Aorta (tissue), 5 donors: ENCODE measurements around the gene ANXA4. TPM values are rescaled to one million over a fixed set of nuclear protein-coding genes. Genes with fewer than 3 reads are reported as not detected.
"Not testable (repeated sequence)": the region's sequence is repeated elsewhere in the genome, so short reads cannot be mapped to it uniquely, and the experiment has no call there.

Experiments used
- ATAC-seq: fragments of 200-7000 bp; cut with Tn5 transposase; one replicate; pipeline ENCODE4 v1.9.1; 2022; ENCODE audit warnings: moderate library complexity; ENCODE audit not compliant: low FRiP score
- DNase-seq, 2 donors: peaks; one replicate each; pipeline ENCODE4 v3.0.0-alpha.2; 2020
- H3K27ac ChIP-seq, 2 donors: one replicate each; pipeline ENCODE4 v1.5.1; 2013; ENCODE audit warnings: low read length in 2 of 2, mild to moderate bottlenecking in 2 of 2, moderate library complexity in 2 of 2, control low read depth in 1 of 2, inconsistent platforms in 1 of 2, low read depth in 1 of 2
- H3K27me3 ChIP-seq, 2 donors: one replicate each; pipeline ENCODE4 v1.6.1; 2013; ENCODE audit warnings: control low read depth in 1 of 2, low read length in 1 of 2, mild to moderate bottlenecking in 1 of 2, moderate library complexity in 1 of 2; ENCODE audit not compliant: insufficient read depth in 2 of 2, control insufficient read depth in 1 of 2
- H3K36me3 ChIP-seq, 2 donors: one replicate each; pipeline ENCODE4 v1.6.1; 2013; ENCODE audit warnings: control low read depth in 1 of 2, low read length in 1 of 2, mild to moderate bottlenecking in 1 of 2; ENCODE audit not compliant: insufficient read depth in 2 of 2, control insufficient read depth in 1 of 2
- H3K4me1 ChIP-seq, 2 donors: one replicate each; pipeline ENCODE4 v1.6.1; 2013; ENCODE audit warnings: low read length in 2 of 2, control low read depth in 1 of 2, mild to moderate bottlenecking in 1 of 2, moderate library complexity in 1 of 2; ENCODE audit not compliant: insufficient read depth in 2 of 2, control insufficient read depth in 1 of 2
- H3K4me3 ChIP-seq, 2 donors: one replicate each; pipeline ENCODE4 v1.5.1; 2013; ENCODE audit warnings: low read length in 2 of 2, control low read depth in 1 of 2, mild to moderate bottlenecking in 1 of 2
- H3K9me3 ChIP-seq: one replicate; pipeline ENCODE4 v1.6.1; 2013; ENCODE audit warnings: mild to moderate bottlenecking, low read length; ENCODE audit not compliant: control insufficient read depth
- WGBS, 2 donors: extraction: QIAGEN DNeasy Blood & Tissue Kit; methylation state at CpG; one replicate each; pipeline ENCODE4 v1.1.7; 2013; 5-methylcytosine and 5-hydroxymethylcytosine counted together
- intact Hi-C, 2 donors: fragments of 100-400 bp; cut with DNase I; formaldehyde crosslinking; loops; one replicate each; pipeline versions ENCODE4 v1.14.2 to v1.15.0; 2022
- polyA plus RNA-seq, 2 donors: library from polyadenylated mRNA; stranded (reverse); fragments of 200-250 nt; gene quantifications; one replicate each; pipeline ENCODE4 v1.2.3, GENCODE V29; 2013
- total RNA-seq, 2 donors: library from RNA; stranded (reverse); fragmentation: NEBNext Ultra II Directional; extraction: Animal tissue kit (Norgen Biotek cat#: 25700); gene quantifications; one replicate each; pipeline ENCODE4 v1.2.1, GENCODE V29; 2021
- donor health status: healthy with polysubstance abuse.
- donor health status: Bipolar disorder and iron deficiency.
- donor health status: DM: no; HTN: no; CAD: no.
- donor health status: DM: no; HTN: no; CAD: no.
- donor health status: DM: yes; HTN: yes; CAD: no.

ANXA4 gene
- total and polyA plus RNA-seq, 4 donors, result 73.0 to 120 (median 92.2) TPM

DNA sequence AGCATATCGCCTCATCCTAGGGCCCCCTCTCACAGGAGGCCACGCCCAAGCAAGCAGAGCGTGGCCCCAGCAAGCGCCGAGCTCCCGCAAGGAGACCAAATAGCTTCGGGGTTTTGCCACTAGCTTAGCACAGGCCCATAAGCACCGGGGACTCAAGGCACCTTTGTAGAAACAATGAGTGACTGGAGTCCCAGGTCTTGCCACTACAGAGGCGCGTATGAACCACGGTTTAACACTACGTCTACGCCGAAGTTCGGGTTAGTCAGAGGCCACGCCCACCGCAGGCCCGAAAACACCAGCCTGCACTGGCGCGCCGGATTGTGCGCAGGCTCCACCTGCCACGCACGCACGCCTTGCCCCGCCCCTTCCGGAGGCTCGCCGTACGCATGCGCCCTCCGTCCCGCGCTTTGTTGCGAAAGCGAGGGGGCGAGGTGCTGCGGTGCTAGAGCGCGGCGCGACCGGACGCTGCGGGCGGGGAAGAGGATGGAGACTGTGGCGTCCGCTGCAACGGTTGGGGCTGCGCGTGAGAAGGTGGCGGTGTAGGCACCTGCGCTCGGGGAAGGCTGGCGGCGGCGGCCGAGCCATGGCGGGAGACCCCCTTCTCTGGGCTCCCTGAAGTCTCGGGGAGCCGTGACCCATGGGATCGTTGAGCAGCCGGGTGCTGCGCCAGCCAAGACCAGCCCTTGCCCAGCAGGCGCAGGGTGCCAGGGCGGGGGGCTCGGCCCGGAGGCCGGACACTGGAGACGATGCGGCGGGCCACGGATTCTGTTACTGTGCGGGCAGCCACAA lies 87.5 kb downstream of the ANXA4 start, which contains the start of gene GMCL1:
Gene GMCL1, plus strand, starts transcription at position 405 of the 789 bp plus-strand sequence. Its CDS starts 233 bp downstream, at position 638.
- H3K27ac ChIP-seq, result peak within 1 kb of the TSS; percentile 62 to 97
- 0% methylated on average over 67 to 74 of the region's 74 CpGs for WGBS, 2 donors
- H3K36me3 ChIP-seq, result no peaks in the 10 kb centered on the region
- H3K27me3 ChIP-seq, result no peaks in the 10 kb centered on the region
- no peaks in the 10 kb centered on the region for H3K9me3 ChIP-seq
- H3K4me1 ChIP-seq, result no peaks in the 10 kb centered on the region
- H3K4me3 ChIP-seq, result peak within 1 kb of the TSS; percentile 68 to 92
- intact Hi-C loops, result loop anchor here (5.0 to 10.0 kb wide), 2 partner anchors 87 to 245 kb away; partner anchors contain the start of gene ANXA4 (in 1 of the 2)
- DNase-seq, result peak; percentile 98 to 100
- peak; percentile 99 for ATAC-seq

DNA sequence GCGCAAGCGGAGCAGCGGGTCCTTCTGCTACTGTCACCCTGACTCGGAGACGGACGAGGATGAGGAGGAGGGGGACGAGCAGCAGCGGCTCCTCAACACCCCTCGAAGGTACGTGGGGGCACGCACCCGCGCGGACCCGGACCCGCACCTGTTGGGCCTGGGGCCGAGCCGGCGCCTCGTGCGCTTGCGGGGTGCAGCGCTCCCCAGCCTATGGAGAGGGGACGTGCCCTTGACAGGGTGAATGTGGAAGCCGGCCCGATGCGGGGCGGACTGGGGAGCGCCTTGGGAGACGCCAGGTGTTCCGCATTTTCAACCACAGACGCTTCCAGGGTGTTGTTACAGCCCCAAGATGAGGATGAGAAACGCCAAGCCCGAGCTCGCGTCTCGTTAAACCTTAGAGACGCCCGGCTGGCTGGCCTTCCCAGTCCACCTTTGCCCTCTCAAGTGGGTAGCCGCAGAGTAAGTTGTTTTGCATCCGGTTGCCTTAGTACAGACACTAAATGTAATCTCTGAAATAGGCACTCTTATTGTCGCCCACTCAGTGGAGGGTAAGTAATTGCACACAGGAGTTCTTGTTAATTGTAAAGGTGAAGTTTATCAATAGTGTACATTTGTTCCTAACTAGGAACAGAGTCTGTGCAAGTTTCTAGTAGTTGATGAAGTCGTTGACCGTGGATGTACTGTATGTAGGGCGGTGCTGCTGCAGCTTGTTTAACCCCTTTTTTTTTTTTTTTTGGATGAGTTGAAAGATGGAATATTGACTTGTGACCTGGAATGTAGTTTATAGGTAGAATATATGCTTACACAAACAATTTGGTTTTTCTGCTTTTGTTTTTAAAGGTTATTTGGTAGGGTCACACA lies 88.3 kb downstream of the ANXA4 start:
- Histone ChIP-seq H3K4me1 (no peaks in the 10 kb centered on the region), H3K4me3 (peak overlapping the region; percentile 68 to 92), H3K27me3 (no peaks in the 10 kb centered on the region), H3K27ac (no peak overlapping the region), H3K36me3 (no peaks in the 10 kb centered on the region), H3K9me3 (no peaks in the 10 kb centered on the region)
- ATAC-seq (peak; percentile 44), DNase-seq (peak; percentile 59 to 80)
- intact Hi-C loops, result no loop called here
- WGBS, 2 donors, result 1% methylated on average over 45 of the region's 45 CpGs

DNA sequence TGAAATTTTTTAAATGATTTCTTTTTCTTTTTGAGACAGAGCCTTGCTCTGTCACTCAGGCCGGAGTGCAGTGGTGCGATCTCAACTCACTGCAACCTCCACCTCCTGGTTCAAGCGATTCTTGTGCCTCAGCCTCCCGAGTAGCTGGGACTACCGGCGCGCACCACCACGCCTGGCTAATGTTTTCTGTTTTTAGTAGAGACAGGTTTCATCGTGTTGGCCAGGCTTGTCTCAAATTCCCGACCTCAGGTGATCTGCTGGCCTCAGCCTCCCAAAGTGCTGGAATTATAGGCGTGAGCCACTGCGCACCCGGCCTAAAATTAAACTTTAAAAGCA lies 88.9 kb downstream of the ANXA4 start:
- H3K4me3 ChIP-seq, result peak overlapping the region; percentile 68 to 92
- H3K27ac ChIP-seq, ATAC-seq, H3K4me1 ChIP-seq, H3K9me3 ChIP-seq, H3K36me3 ChIP-seq, intact Hi-C loops, DNase-seq, H3K27me3 ChIP-seq: not testable (repeated sequence)
- WGBS, 2 donors, result 80 to 83% methylated on average over 13 of the region's 13 CpGs

DNA sequence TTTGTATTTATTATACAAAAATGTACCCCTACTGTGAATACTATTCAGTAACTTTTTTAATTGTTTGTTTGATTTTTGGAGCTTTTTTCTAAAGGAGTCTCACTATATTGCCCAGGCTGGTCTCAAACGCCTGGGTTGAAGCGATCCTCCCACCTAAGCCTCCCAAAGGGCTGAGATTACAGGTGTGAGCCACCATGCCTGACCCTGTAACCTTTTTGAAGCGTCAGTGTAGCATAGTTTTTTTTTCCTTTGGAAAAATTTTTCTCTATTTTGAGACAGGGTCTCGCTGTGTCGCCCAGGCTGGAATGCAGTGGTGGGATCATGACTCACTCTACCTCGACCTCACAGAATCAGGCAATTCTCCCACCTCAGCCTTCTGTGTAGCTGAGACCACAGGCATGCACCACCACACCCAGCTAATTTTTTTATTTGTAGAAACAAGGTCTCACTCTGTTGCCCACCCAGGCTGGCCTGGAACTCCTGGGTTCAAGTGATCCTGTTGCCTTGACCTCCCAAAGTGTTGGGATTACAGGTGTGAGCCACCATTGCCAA lies 89.5 kb downstream of the ANXA4 start:
- no peaks in the 10 kb centered on the region for H3K9me3 ChIP-seq
- no peaks in the 10 kb centered on the region for H3K36me3 ChIP-seq
- H3K4me3 ChIP-seq, result no peak overlapping the region
- intact Hi-C loops, result no loop called here
- no peak overlapping the region for H3K27ac ChIP-seq
- no peaks in the 10 kb centered on the region for H3K27me3 ChIP-seq
- no peaks in the 10 kb centered on the region for H3K4me1 ChIP-seq
- WGBS, 2 donors, result 89 to 91% methylated on average over 6 of the region's 6 CpGs
- ATAC-seq, result no peak
- no peak for DNase-seq

DNA sequence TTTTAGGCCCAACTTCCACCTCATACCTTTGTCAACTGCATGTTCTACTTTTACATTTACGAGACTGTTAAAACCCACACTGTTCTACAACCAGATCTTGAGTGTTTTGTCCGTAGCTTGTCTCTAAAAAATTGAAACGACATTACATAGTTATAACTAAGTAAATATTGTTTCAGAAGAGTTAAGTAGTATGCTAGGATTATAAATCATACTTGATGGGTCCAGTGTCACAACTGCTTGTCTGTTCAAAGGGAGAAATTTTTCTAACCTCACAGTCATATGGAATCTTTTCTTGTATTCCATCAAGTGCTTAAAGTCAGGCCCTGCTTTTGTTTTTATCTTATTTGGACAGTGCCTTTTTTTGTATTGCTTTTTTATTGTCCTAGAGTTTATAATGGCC lies 91.8 kb downstream of the ANXA4 start:
- WGBS, 2 donors, result 81 to 88% methylated on average over 3 of the region's 3 CpGs
- ATAC-seq (no peak), DNase-seq (no peak)
- no peak overlapping the region for H3K27ac ChIP-seq
- H3K36me3 ChIP-seq, result no peaks in the 10 kb centered on the region
- no peaks in the 10 kb centered on the region for H3K9me3 ChIP-seq
- H3K4me1 ChIP-seq, result no peaks in the 10 kb centered on the region
- intact Hi-C loops, result no loop called here
- H3K27me3 ChIP-seq, result no peaks in the 10 kb centered on the region
- no peak overlapping the region for H3K4me3 ChIP-seq

DNA sequence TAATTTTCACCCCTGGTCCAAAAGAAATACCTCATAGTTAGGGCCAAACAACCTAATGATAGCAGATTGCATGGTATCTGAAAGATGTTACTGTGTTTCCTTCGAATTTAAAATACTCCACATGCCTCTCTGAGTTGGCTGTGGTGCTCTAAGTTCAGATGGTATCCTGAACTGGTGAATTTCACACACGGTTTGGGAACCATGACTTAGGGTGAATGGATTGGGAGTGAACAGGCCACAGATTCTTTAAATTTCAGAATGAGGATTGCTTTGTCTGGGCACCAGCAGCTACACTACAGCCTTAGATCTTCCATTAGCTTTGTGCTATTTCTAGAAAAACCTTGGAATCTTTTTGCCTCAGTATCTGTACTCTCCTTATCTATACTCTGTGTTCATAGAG lies 93.7 kb downstream of the ANXA4 start:
- Histone ChIP-seq H3K4me1 (no peaks in the 10 kb centered on the region), H3K36me3 (no peaks in the 10 kb centered on the region), H3K4me3 (no peak overlapping the region), H3K27me3 (no peaks in the 10 kb centered on the region), H3K27ac (no peak overlapping the region), H3K9me3 (no peaks in the 10 kb centered on the region)
- intact Hi-C loops, result no loop called here
- no peak for ATAC-seq
- 81 to 85% methylated on average over 2 of the region's 2 CpGs for WGBS, 2 donors
- DNase-seq, result no peak

DNA sequence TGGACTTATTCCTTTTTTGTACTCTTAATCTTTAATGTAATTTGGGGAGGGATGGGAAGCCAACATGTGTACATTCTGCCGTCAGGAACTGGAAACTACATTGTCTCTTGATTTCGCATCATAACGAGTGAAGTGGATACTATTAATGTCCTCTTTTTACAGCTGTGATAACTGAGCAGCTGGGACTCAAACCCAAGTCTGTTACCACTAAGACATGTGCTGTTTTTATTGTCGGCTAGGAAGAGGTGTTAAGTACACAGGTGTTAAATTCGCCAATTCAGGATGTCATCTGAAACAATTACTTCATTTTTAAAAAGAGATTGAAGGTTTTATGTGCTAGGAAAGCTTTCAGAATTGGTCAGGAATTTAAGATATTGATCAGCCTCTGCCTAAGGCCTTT lies 94.4 kb downstream of the ANXA4 start:
- Histone ChIP-seq H3K4me1 (no peaks in the 10 kb centered on the region), H3K27me3 (no peaks in the 10 kb centered on the region), H3K27ac (no peak overlapping the region), H3K4me3 (no peak overlapping the region), H3K36me3 (no peaks in the 10 kb centered on the region), H3K9me3 (no peaks in the 10 kb centered on the region)
- intact Hi-C loops, result no loop called here
- ATAC-seq (no peak), DNase-seq (no peak)
- WGBS, 2 donors, result 72 to 77% methylated on average over 5 of the region's 5 CpGs

DNA sequence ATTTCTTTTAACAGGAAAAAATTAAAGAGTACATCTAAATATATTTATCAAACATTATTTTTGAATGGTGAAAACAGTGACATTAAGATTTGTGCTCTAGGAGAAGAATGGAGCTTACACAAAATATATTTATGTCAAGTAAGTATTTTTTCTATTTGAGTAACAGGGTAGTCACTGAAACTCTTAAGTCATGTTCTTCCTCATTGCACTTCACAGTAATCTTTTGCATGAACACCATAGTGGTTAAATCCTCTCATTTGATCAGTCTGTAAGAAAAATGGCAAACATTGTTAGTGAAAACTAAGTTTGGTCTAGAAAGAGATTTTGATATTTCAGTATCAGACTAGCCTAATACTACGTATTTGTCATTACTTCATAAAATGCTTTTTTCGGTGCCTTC lies 95.6 kb downstream of the ANXA4 start:
- no peak for DNase-seq
- H3K9me3 ChIP-seq, result no peaks in the 10 kb centered on the region
- 86 to 88% methylated on average over 2 of the region's 2 CpGs for WGBS, 2 donors
- ATAC-seq, result no peak
- intact Hi-C loops, result no loop called here
- no peak overlapping the region for H3K27ac ChIP-seq
- H3K27me3 ChIP-seq, result no peaks in the 10 kb centered on the region
- no peaks in the 10 kb centered on the region for H3K36me3 ChIP-seq
- H3K4me1 ChIP-seq, result no peaks in the 10 kb centered on the region
- H3K4me3 ChIP-seq, result no peak overlapping the region
